DND-41 (cell line): ENCODE measurements around the gene CCDC14.
A peak's percentile ranks its signal among the peaks of the same experiment; 100 is the strongest.

Experiments
- ATAC-seq: fragments of 200-7000 bp; cut with Tn5 transposase; 3 replicates; pipeline ENCODE4 v1.9.1; 2021; ENCODE audit warnings: low read depth; ENCODE audit not compliant: insufficient read depth
- DNase-seq: peaks from one replicate; pipeline ENCODE4 v3.0.0-alpha.2; 2020
- H2AFZ ChIP-seq: 2 replicates; pipeline ENCODE4 v1.6.0; 2012; ENCODE audit warnings: low read depth, low read length
- H3K27ac ChIP-seq: 2 replicates; pipeline ENCODE4 v1.5.1; 2012; ENCODE audit warnings: low read length, inconsistent platforms
- H3K27me3 ChIP-seq: fragments of 200-600 bp; sonication (generic); 2 replicates; pipeline ENCODE4 v1.6.0; 2012; ENCODE audit warnings: low read length, mild to moderate bottlenecking, inconsistent platforms; ENCODE audit not compliant: insufficient read depth, poor library complexity
- H3K36me3 ChIP-seq: 2 replicates; pipeline ENCODE4 v1.5.1; 2012; ENCODE audit warnings: low read length, inconsistent platforms; ENCODE audit not compliant: insufficient read depth
- H3K4me1 ChIP-seq: 2 replicates; pipeline ENCODE4 v1.5.1; 2012; ENCODE audit warnings: mild to moderate bottlenecking, low read length; ENCODE audit not compliant: insufficient read depth
- H3K4me2 ChIP-seq: 2 replicates; pipeline ENCODE4 v1.6.0; 2012; ENCODE audit warnings: mild to moderate bottlenecking, moderate library complexity, low read length, inconsistent platforms; ENCODE audit not compliant: insufficient read depth
- H3K4me3 ChIP-seq, 2 experiments: fragments of 200-600 bp in 1 of 2; shearing (Covaris generic) in 1 of 2; 2 replicates each; pipeline ENCODE4 v1.5.1; 2012 to 2016; ENCODE audit warnings: inconsistent platforms in 2 of 2, low read length in 2 of 2, mild to moderate bottlenecking in 2 of 2, low read depth in 1 of 2, moderate library complexity in 1 of 2
- H3K79me2 ChIP-seq: 2 replicates; pipeline ENCODE4 v1.6.0; 2012; ENCODE audit warnings: low read length, inconsistent platforms; ENCODE audit not compliant: insufficient read depth
- H3K9ac ChIP-seq: 2 replicates; pipeline ENCODE4 v1.6.0; 2012; ENCODE audit warnings: low read depth, mild to moderate bottlenecking, inconsistent platforms, low read length, moderate library complexity
- H3K9me3 ChIP-seq: 2 replicates; pipeline ENCODE4 v1.5.1; 2012; ENCODE audit warnings: low read length, moderate library complexity, mild to moderate bottlenecking, inconsistent platforms; ENCODE audit not compliant: insufficient read depth, severe bottlenecking
- H4K20me1 ChIP-seq: 2 replicates; pipeline ENCODE4 v1.6.0; 2012; ENCODE audit warnings: low read length; ENCODE audit not compliant: insufficient read depth
- CTCF ChIP-seq: IDR thresholded peaks from 2 replicates; pipeline ENCODE4 v1.5.1; 2012; ENCODE audit warnings: borderline replicate concordance, low read length, moderate library complexity, mild to moderate bottlenecking; ENCODE audit not compliant: poor library complexity, severe bottlenecking; ENCODE audit errors: extremely low read depth
- EZH2 ChIP-seq: IDR thresholded peaks from 3 replicates; pipeline ENCODE4 v1.6.1; 2012; ENCODE audit warnings: borderline replicate concordance, low read depth, mild to moderate bottlenecking, moderate library complexity, low read length, inconsistent platforms; ENCODE audit not compliant: severe bottlenecking

Gene CCDC14

GRCh38 chr3:123920868-123921267, 40.2 kb downstream of the CCDC14 start:
- TF ChIP-seq CTCF (no peak), EZH2 (no peak)
- Histone ChIP-seq H3K27me3 (no peaks in the 10 kb centered on the region), H3K9me3 (peaks cover 11% of the 10 kb centered on the region), H3K4me1 (0 out of 2 replicates have a peak, but pooled peaks cover 5% of the 10 kb centered on the region), H3K36me3 (peaks cover 69% of the 10 kb centered on the region), H3K4me2 (no peak overlapping the region), H2AFZ (no peak overlapping the region), H3K79me2 (no peaks in the 10 kb centered on the region), H3K27ac (no peak overlapping the region), H3K4me3 (no peak overlapping the region), H3K9ac (no peak overlapping the region), H4K20me1 (0 out of 2 replicates have a peak, but pooled peaks cover 5% of the 10 kb centered on the region)
- ATAC-seq (peak; percentile 54; the same call in 1 of the 3 replicates), DNase-seq (no peak)

- no peak overlapping the region for H3K27ac ChIP-seq
- H3K4me3 ChIP-seq, result no peak overlapping the region
- H2AFZ ChIP-seq, result no peak overlapping the region
- 0 out of 2 replicates have a peak, but pooled peaks cover 5% of the 10 kb centered on the region for H4K20me1 ChIP-seq
- TF ChIP-seq EZH2, result no peak
- TF ChIP-seq CTCF, result no peak
- H3K4me1 ChIP-seq, result 0 out of 2 replicates have a peak, but pooled peaks cover 5% of the 10 kb centered on the region
- ATAC-seq (no peak), DNase-seq (no peak)
- H3K36me3 ChIP-seq, result peaks cover 65% of the 10 kb centered on the region
- peaks cover 11% of the 10 kb centered on the region for H3K9me3 ChIP-seq
- no peaks in the 10 kb centered on the region for H3K79me2 ChIP-seq
- H3K4me2 ChIP-seq, result no peak overlapping the region
- H3K9ac ChIP-seq, result no peak overlapping the region
- H3K27me3 ChIP-seq, result no peaks in the 10 kb centered on the region
These were observed 40.6 kb downstream of the CCDC14 start for GRCh38 chr3:123920383-123920782.

GRCh38 chr3:123919353-123919752, 41.7 kb downstream of the CCDC14 start:
- peaks cover 63% of the 10 kb centered on the region for H3K36me3 ChIP-seq
- 0 out of 2 replicates have a peak, but pooled peaks cover 5% of the 10 kb centered on the region for H4K20me1 ChIP-seq
- no peak for ATAC-seq
- no peak for TF ChIP-seq EZH2
- no peak for TF ChIP-seq CTCF
- no peak for DNase-seq
- peaks cover 11% of the 10 kb centered on the region for H3K9me3 ChIP-seq
- no peaks in the 10 kb centered on the region for H3K79me2 ChIP-seq
- no peak overlapping the region for H3K4me2 ChIP-seq
- H3K9ac ChIP-seq, result no peak overlapping the region
- no peaks in the 10 kb centered on the region for H3K27me3 ChIP-seq
- H3K4me3 ChIP-seq, result no peak overlapping the region
- H2AFZ ChIP-seq, result no peak overlapping the region
- 0 out of 2 replicates have a peak, but pooled peaks cover 5% of the 10 kb centered on the region for H3K4me1 ChIP-seq
- H3K27ac ChIP-seq, result no peak overlapping the region
